D341Med (cell line): ENCODE data around the gene FUT1.
"Not testable (repeated sequence)": the region's sequence is repeated elsewhere in the genome, so short reads cannot be mapped to it uniquely, and the experiment has no call there.

Experiments
- DNase-seq: peaks from one replicate; pipeline ENCODE4 v3.0.0; 2012; ENCODE audit warnings: low spot score

The FUT1 gene

GRCh38 chr19:48718106-48718505 lies 34.3 kb downstream of the FUT1 start:
- DNase-seq: not testable (repeated sequence)

DNA sequence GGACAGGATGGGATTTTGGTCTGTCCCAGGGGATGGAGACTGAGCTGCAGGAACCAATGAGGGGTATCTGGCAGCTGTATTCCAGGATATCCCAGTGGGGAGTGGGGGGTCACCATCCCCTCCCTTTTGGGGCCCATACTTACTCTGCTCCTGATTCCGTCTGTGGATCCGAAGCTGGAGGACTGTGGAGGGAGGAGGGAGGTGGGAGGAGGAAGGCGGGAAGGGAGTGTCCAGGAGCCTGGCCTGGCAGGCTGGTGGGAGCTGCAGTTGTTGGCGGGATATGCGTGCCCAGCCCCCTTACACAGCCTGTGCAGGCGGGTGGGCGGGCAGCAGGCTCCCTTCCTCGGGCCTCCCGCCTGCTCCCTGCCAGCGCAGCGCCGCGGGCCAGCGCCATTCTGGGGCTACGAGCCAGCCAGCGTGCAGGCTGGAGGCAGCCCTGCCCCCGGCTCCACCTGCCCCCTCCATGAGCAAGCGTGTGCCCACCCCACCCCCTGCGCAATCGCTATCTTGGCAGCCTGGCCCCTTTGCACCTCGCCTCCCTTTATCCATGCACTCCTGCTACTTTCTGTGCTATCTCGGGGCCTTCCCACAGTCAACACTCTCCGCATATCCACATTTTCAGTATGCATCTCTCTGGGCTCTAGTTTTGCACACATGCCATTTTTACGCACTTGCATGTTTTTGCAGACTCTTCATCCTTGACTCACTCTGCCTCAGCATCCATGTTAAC lies 35.7 kb downstream of the FUT1 start:
- DNase-seq: no peak

- DNase-seq: no peak
These were observed 36.7 kb downstream of the FUT1 start for GRCh38 chr19:48715681-48716171.

GRCh38 chr19:48714759-48715675 lies 37.4 kb downstream of the FUT1 start:
- no peak for DNase-seq

DNA sequence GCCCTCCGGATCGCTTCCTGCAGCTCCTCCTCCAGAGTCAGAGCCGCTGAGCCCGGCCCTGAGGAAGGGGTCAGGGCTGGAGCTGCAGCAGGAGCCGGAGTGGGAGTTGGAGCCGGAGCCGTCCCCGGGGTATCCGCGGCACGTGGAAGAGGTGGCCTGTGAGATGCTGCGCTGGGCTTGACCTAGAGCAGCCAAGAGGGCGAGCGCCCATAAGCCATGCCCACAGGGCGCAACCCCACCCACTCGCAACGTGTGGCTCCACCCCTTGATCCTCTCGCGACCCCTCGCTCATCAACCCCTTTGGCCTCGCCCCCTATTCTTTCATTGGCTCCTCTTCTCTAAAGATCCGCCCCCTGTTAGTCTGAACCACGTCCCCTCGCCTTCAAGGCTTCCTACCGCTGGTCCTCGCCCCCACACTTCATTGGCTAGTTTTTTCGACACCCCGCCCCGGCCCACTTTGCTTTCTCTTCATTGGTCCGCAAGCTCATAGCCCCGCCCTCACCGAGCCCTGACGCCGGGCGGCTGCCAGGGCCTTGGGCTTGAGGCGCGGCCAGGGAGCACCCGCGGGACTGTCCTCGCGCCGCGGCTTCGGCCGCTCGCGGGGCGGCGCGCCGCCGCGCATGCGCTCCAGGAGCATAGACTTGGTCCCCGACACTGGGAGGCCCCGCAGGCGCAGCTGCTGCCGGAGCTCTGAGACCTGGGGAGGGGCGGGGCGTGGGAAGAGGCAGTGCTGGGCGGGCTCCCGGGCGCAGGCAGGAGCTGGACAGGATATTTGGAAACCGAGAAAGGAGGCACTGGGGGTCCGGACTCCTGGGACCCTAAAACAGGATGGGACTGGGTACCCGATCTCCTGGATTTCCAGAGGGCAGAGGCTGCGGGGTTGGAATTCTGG lies 38.3 kb downstream of the FUT1 start:
- DNase-seq: peak; percentile 99

- DNase-seq: peak; percentile 66
These were observed 39.2 kb downstream of the FUT1 start for GRCh38 chr19:48713041-48713863.

DNA sequence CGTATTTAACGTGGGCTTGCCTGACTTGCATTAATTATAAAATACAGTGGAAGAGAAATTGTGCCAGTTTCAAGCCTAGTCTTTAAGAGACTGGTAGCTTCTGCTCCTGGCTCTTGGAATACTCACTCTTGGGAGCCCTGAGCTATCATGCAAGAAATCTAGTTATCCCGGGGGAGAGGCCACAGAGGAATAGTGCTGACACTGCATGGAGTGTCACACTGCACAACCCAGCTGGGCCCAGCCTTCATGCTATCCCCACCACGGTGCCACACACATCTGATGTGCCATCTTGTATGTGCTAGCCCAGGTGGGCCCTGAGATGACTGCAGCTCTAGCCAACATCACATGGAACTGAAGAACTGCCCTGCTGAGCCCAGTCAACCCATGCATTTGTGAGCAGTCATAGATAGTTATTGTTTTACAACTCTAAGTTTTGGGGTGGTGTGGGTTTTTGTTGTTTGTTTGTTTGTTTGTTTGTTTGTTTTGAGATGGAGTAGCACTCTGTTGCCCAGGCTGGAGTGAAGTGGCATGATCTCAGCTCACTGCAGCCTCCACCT lies 41.3 kb downstream of the FUT1 start:
- DNase-seq: no peak

GRCh38 chr19:48708471-48708870 lies 44.0 kb downstream of the FUT1 start:
- DNase-seq: no peak

DNA sequence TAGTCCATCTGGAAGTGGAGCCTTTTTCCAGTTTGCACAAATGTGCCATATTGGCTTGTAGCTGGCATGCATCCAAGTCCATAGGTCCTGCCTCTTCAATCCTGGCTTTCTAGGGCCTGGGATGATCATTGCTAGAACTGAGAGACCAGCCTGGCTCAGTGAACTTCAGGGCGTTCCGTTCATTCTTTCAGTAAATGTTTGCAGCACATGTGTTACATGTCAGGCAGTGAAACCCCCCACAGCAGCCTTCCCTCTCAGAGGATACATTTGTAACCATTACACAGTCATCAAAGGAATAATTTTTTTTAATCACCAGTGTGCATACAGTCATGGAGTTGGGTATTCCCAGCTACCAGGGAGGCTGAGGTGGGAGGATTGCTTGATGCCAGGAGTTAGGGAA lies 47.0 kb downstream of the FUT1 start:
- DNase-seq: no peak

- DNase-seq: no peak
These were observed 49.1 kb downstream of the FUT1 start for GRCh38 chr19:48703316-48703715.

DNA sequence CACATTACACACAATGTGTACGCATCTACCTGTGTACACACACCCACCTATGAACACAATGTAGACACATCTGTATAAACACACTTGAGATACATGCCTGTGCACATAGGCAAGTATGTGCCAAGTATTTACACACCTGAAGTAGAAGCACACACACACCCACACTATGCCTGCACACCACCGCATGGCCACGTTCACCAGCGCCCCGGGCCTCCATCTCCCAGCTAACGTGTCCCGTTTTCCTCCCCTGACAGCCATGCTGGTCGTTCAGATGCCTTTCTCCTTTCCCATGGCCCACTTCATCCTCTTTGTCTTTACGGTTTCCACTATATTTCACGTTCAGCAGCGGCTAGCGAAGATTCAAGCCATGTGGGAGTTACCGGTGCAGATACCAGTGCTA lies 49.7 kb downstream of the FUT1 start:
- no peak for DNase-seq

DNA sequence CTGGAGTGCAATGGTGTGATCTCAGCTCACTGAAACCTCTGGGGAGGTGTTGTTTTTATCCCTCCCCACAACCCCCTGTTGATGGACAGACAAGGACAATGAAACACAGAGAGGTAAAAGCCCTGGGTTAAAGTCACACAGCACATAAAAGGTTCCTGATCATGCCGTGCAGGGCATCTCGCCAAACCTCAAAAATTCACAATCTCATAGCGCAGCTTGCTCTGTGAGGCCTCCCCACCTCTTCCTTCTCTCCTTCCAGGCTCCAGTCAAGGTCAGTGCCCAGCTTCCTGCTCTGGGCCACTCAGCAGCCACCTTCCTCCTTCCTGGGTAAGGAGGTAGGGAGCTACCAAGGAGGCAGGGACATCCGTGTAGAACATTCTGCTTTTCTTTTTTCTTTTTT lies 54.4 kb downstream of the FUT1 start:
- DNase-seq: no peak
